ENCODE data around the gene CYLD.
A peak's percentile ranks its signal among the peaks of the same experiment; 100 is the strongest.

The CYLD gene

DNA sequence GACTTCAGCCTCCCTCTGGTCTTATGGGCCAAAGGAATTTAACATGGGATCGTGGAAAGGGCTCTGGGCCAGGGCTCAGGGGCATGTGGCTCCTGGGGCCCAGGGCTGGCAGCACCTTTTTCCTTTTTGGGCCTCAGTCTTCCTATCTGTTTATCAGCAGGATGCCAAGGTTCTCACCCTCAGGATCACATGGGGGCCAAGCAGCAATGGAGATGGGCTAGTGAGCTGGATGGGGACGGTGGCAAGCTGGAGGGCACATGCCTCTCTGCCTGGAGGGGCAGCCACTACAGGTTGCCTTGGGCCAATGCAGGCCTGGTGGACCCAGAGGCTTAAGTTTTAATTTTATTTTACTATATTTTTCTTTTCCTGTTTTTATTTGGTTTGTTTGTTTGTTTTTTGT, 95.4 kb downstream of the CYLD start:
- Histone ChIP-seq H3K27ac (ENCODE audit: low read length, poor library complexity, severe bottlenecking) (no peak overlapping the region), H3K18ac (ENCODE audit: low read depth in 1 of 2, low read length in 2 of 2) (no peak overlapping the region), H3K27me3 (ENCODE audit: control insufficient read depth in 1 of 2, insufficient read depth in 1 of 2, low read length in 2 of 2) (peaks cover 3 to 36% of the 10 kb centered on the region in 2 experiments), H2AFZ (ENCODE audit: low read depth, low read length) (no peak overlapping the region), H3K36me3 (ENCODE audit: control insufficient read depth in 1 of 2, insufficient read depth in 2 of 2, low read depth in 1 of 2, low read length in 2 of 2) (no peaks in the 10 kb centered on the region), H2BK5ac (ENCODE audit: low read depth, low read length, poor library complexity, severe bottlenecking) (no peak overlapping the region), H2BK12ac (ENCODE audit: low read length in 2 of 2) (no peak overlapping the region), H3K14ac (ENCODE audit: low read length in 2 of 2) (no peak overlapping the region), H3K9me3 (ENCODE audit: control insufficient read depth, low read length) (no peaks in the 10 kb centered on the region), H2BK15ac (ENCODE audit: low read depth, poor library complexity, severe bottlenecking) (no peak overlapping the region), H4K8ac (ENCODE audit: low read length) (no peak overlapping the region), H3K79me1 (replicated peaks; ENCODE audit: low read length, poor library complexity, severe bottlenecking) (no peaks in the 10 kb centered on the region), H3K4ac (ENCODE audit: low read depth in 1 of 2, low read length in 2 of 2) (no peak overlapping the region), H2AK5ac (ENCODE audit: low read length, severe bottlenecking) (no peak overlapping the region), H4K91ac (ENCODE audit: low read length) (no peak overlapping the region), H3K4me2 (ENCODE audit: low read length, poor library complexity, severe bottlenecking) (no peak overlapping the region), H2BK120ac (ENCODE audit: low read depth, low read length) (no peak overlapping the region), H3K4me3 (ENCODE audit: insufficient read depth in 1 of 2, low read depth in 1 of 2, low read length in 2 of 2) (no peak overlapping the region), H3K4me1 (ENCODE audit: control insufficient read depth, insufficient read depth, low read depth, low read length) (peaks cover 8% of the 10 kb centered on the region), H3K23ac (ENCODE audit: low read length in 2 of 2) (no peak overlapping the region), H3K9ac (ENCODE audit: low read length) (no peak overlapping the region)
- no peak for DNase-seq
- WGBS, result 84% methylated on average over 2 of the region's 2 CpGs

DNA sequence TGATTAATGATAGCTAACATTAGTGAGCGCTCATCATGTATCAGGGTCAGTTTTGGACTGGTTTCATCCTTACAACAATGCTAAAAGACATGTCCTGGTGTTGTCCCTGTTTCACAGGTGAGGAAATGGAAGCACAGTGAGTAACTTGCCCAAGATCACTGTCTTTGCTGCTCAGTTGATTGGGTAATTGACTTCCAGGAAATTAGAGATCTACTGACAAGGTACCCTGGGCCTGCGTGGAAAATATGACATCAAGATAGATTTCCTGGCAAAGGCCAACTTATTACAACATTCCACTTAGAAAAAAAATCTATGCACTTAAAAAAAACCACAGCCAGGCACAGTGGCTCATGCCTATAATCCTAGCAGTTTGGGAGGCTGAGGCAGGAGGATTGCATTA, 96.3 kb downstream of the CYLD start:
- 80% methylated on average over 2 of the region's 2 CpGs for WGBS
- Histone ChIP-seq H3K4ac (ENCODE audit: low read depth in 1 of 2, low read length in 2 of 2) (no peak overlapping the region), H4K91ac (ENCODE audit: low read length) (no peak overlapping the region)

DNA sequence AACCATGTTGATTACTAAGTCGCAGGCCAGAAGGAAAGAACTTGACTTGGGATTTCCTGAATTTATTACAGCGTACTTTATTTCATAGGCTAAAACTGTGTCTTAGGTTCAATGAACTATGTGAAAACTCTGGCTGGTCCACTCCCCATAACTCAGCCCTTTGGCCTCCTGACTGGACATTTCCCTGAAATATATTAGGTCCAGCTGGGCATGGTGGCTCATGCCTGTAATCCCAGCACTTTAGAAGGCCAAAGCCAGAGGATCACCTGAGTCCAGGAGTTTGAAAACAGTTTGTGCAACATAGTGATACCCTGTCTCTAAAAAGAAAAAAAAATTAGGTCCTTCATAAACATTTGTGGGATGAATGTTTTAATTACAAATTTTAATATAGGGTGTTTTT, 97.0 kb downstream of the CYLD start:
- no peak overlapping the region for H3K18ac ChIP-seq (ENCODE audit: low read depth in 1 of 2, low read length in 2 of 2)
- no peaks in the 10 kb centered on the region for H3K9me3 ChIP-seq (ENCODE audit: control insufficient read depth, low read length)
- no peak overlapping the region for H3K14ac ChIP-seq (ENCODE audit: low read length in 2 of 2)
- no peaks in the 10 kb centered on the region for H3K79me1 ChIP-seq (replicated peaks; ENCODE audit: low read length, poor library complexity, severe bottlenecking)
- no peak overlapping the region for H3K9ac ChIP-seq (ENCODE audit: low read length)
- WGBS, result 94% methylated on average over 2 of the region's 2 CpGs
- no peak overlapping the region for H2AFZ ChIP-seq (ENCODE audit: low read depth, low read length)
- no peak overlapping the region for H3K4ac ChIP-seq (ENCODE audit: low read depth in 1 of 2, low read length in 2 of 2)
- no peak overlapping the region for H2BK15ac ChIP-seq (ENCODE audit: low read depth, poor library complexity, severe bottlenecking)
- H2AK5ac ChIP-seq (ENCODE audit: low read length, severe bottlenecking), result no peak overlapping the region
- no peak overlapping the region for H4K8ac ChIP-seq (ENCODE audit: low read length)
- H4K91ac ChIP-seq (ENCODE audit: low read length), result no peak overlapping the region
- peaks cover 3 to 45% of the 10 kb centered on the region in 2 experiments for H3K27me3 ChIP-seq (ENCODE audit: control insufficient read depth in 1 of 2, insufficient read depth in 1 of 2, low read length in 2 of 2)
- no peak overlapping the region for H2BK5ac ChIP-seq (ENCODE audit: low read depth, low read length, poor library complexity, severe bottlenecking)
- no peaks in the 10 kb centered on the region for H3K36me3 ChIP-seq (ENCODE audit: control insufficient read depth in 1 of 2, insufficient read depth in 2 of 2, low read depth in 1 of 2, low read length in 2 of 2)
- no peak overlapping the region for H3K23ac ChIP-seq (ENCODE audit: low read length in 2 of 2)
- H3K4me3 ChIP-seq (ENCODE audit: insufficient read depth in 1 of 2, low read depth in 1 of 2, low read length in 2 of 2), result no peak overlapping the region
- H3K4me2 ChIP-seq (ENCODE audit: low read length, poor library complexity, severe bottlenecking), result no peak overlapping the region
- H2BK120ac ChIP-seq (ENCODE audit: low read depth, low read length), result no peak overlapping the region
- DNase-seq, result no peak
- no peak overlapping the region for H3K27ac ChIP-seq (ENCODE audit: low read length, poor library complexity, severe bottlenecking)
- H3K4me1 ChIP-seq (ENCODE audit: control insufficient read depth, insufficient read depth, low read depth, low read length), result peaks cover 14% of the 10 kb centered on the region
- no peak overlapping the region for H2BK12ac ChIP-seq (ENCODE audit: low read length in 2 of 2)

More for the DNA sequence above, 96.3 kb downstream of the CYLD start:
- Histone ChIP-seq H3K27ac (ENCODE audit: low read length, poor library complexity, severe bottlenecking) (no peak overlapping the region), H3K79me1 (replicated peaks; ENCODE audit: low read length, poor library complexity, severe bottlenecking) (no peaks in the 10 kb centered on the region), H4K8ac (ENCODE audit: low read length) (no peak overlapping the region), H3K23ac (ENCODE audit: low read length in 2 of 2) (no peak overlapping the region), H3K36me3 (ENCODE audit: control insufficient read depth in 1 of 2, insufficient read depth in 2 of 2, low read depth in 1 of 2, low read length in 2 of 2) (no peaks in the 10 kb centered on the region), H2AK5ac (ENCODE audit: low read length, severe bottlenecking) (no peak overlapping the region), H2BK5ac (ENCODE audit: low read depth, low read length, poor library complexity, severe bottlenecking) (no peak overlapping the region), H3K14ac (ENCODE audit: low read length in 2 of 2) (no peak overlapping the region), H2BK120ac (ENCODE audit: low read depth, low read length) (no peak overlapping the region), H3K4me3 (ENCODE audit: insufficient read depth in 1 of 2, low read depth in 1 of 2, low read length in 2 of 2) (no peak overlapping the region), H2AFZ (ENCODE audit: low read depth, low read length) (no peak overlapping the region), H3K9me3 (ENCODE audit: control insufficient read depth, low read length) (no peaks in the 10 kb centered on the region), H3K9ac (ENCODE audit: low read length) (no peak overlapping the region), H2BK12ac (ENCODE audit: low read length in 2 of 2) (no peak overlapping the region), H3K18ac (ENCODE audit: low read depth in 1 of 2, low read length in 2 of 2) (no peak overlapping the region), H3K4me2 (ENCODE audit: low read length, poor library complexity, severe bottlenecking) (no peak overlapping the region), H3K4me1 (ENCODE audit: control insufficient read depth, insufficient read depth, low read depth, low read length) (peaks cover 14% of the 10 kb centered on the region), H2BK15ac (ENCODE audit: low read depth, poor library complexity, severe bottlenecking) (no peak overlapping the region), H3K27me3 (ENCODE audit: control insufficient read depth in 1 of 2, insufficient read depth in 1 of 2, low read length in 2 of 2) (peaks cover 3 to 40% of the 10 kb centered on the region in 2 experiments)
- DNase-seq, result no peak

DNA sequence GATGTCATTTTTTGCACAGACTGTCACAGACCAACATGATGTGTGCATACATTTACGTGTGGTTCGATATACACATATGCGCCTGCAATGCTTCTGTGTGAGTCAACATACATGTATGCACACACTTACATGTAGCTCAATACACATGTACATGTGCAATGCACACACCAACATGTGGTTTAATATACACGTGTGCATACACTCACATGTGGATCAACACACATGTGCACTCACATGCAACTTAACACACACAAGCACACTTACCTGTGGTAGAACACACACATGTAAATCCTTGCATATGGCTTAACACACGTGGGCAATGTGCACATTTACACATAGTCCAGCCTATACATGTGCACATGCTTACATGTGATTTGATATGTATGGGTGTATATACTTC, 97.5 kb downstream of the CYLD start:
- H2BK12ac ChIP-seq (ENCODE audit: low read length in 2 of 2), result no peak overlapping the region
- H2AK5ac ChIP-seq (ENCODE audit: low read length, severe bottlenecking), result no peak overlapping the region
- H3K9me3 ChIP-seq (ENCODE audit: control insufficient read depth, low read length), result no peaks in the 10 kb centered on the region
- H3K4ac ChIP-seq (ENCODE audit: low read depth in 1 of 2, low read length in 2 of 2), result no peak overlapping the region
- no peak overlapping the region for H3K4me2 ChIP-seq (ENCODE audit: low read length, poor library complexity, severe bottlenecking)
- peak overlapping the region in 1 of 2 experiments; percentile 11 for H3K14ac ChIP-seq (ENCODE audit: low read length in 2 of 2)
- H4K91ac ChIP-seq (ENCODE audit: low read length), result no peak overlapping the region
- H3K18ac ChIP-seq (ENCODE audit: low read depth in 1 of 2, low read length in 2 of 2), result no peak overlapping the region
- no peak overlapping the region for H2BK120ac ChIP-seq (ENCODE audit: low read depth, low read length)
- no peak overlapping the region for H3K4me3 ChIP-seq (ENCODE audit: insufficient read depth in 1 of 2, low read depth in 1 of 2, low read length in 2 of 2)
- H3K4me1 ChIP-seq (ENCODE audit: control insufficient read depth, insufficient read depth, low read depth, low read length), result peaks cover 14% of the 10 kb centered on the region
- no peaks in the 10 kb centered on the region for H3K79me1 ChIP-seq (replicated peaks; ENCODE audit: low read length, poor library complexity, severe bottlenecking)
- H3K36me3 ChIP-seq (ENCODE audit: control insufficient read depth in 1 of 2, insufficient read depth in 2 of 2, low read depth in 1 of 2, low read length in 2 of 2), result no peaks in the 10 kb centered on the region
- H2BK5ac ChIP-seq (ENCODE audit: low read depth, low read length, poor library complexity, severe bottlenecking), result no peak overlapping the region
- H3K27me3 ChIP-seq (ENCODE audit: control insufficient read depth in 1 of 2, insufficient read depth in 1 of 2, low read length in 2 of 2), result peaks cover 3 to 41% of the 10 kb centered on the region in 2 experiments
- H4K8ac ChIP-seq (ENCODE audit: low read length), result no peak overlapping the region
- no peak overlapping the region for H2AFZ ChIP-seq (ENCODE audit: low read depth, low read length)
- H3K27ac ChIP-seq (ENCODE audit: low read length, poor library complexity, severe bottlenecking), result no peak overlapping the region
- 95% methylated on average over 4 of the region's 5 CpGs for WGBS
- no peak overlapping the region for H3K23ac ChIP-seq (ENCODE audit: low read length in 2 of 2)
- H3K9ac ChIP-seq (ENCODE audit: low read length), result no peak overlapping the region
- H2BK15ac ChIP-seq (ENCODE audit: low read depth, poor library complexity, severe bottlenecking), result no peak overlapping the region
- no peak for DNase-seq
